HG02938 (cell line): ENCODE measurements around the gene NOS3.

ENCODE experiments used
- ATAC-seq: cut with Tn5 transposase; IDR thresholded peaks from one replicate; pipeline ENCODE4 v1.9.1; 2021; ENCODE audit warnings: mild to moderate bottlenecking, moderate library complexity; ENCODE audit not compliant: unreplicated experiment

The NOS3 gene

GRCh38 chr7:150963707-150964559 is 26.9 kb upstream of the NOS3 start:
- no peak for ATAC-seq

GRCh38 chr7:150964593-150965111 is 26.2 kb upstream of the NOS3 start:
- ATAC-seq = no peak

- no peak for ATAC-seq
These were observed 25.5 kb upstream of the NOS3 start for GRCh38 chr7:150965273-150965830.

- no peak for ATAC-seq
These were observed 24.8 kb upstream of the NOS3 start for GRCh38 chr7:150966002-150966401.

GRCh38 chr7:150967349-150967748 is 23.5 kb upstream of the NOS3 start:
- ATAC-seq = no peak

- ATAC-seq = no peak
These were observed 22.6 kb upstream of the NOS3 start for GRCh38 chr7:150968056-150968733.

GRCh38 chr7:150968734-150969372 is 22.0 kb upstream of the NOS3 start:
- ATAC-seq = no peak

GRCh38 chr7:150969475-150969874 is 21.3 kb upstream of the NOS3 start:
- no peak for ATAC-seq

GRCh38 chr7:150970424-150970823 is 20.4 kb upstream of the NOS3 start:
- ATAC-seq = no peak

GRCh38 chr7:150971242-150972022 is 19.4 kb upstream of the NOS3 start:
- ATAC-seq = no peak

- ATAC-seq = no peak
These were observed 18.8 kb upstream of the NOS3 start for GRCh38 chr7:150972023-150972468.

- no peak for ATAC-seq
These were observed 18.1 kb upstream of the NOS3 start for GRCh38 chr7:150972741-150973140.

- no peak for ATAC-seq
These were observed 17.0 kb upstream of the NOS3 start for GRCh38 chr7:150973571-150974451.

GRCh38 chr7:150974468-150975391 is 16.1 kb upstream of the NOS3 start:
- ATAC-seq = peak; percentile 60

GRCh38 chr7:150975536-150976319 is 15.1 kb upstream of the NOS3 start:
- no peak for ATAC-seq

GRCh38 chr7:150976529-150977381 is 14.1 kb upstream of the NOS3 start:
- no peak for ATAC-seq
